Prostate gland (tissue), 2 donors: ENCODE measurements around the gene CMTM1.

Source experiments
- POLR2A ChIP-seq: fragments of 450-650 bp; IDR thresholded peaks from one replicate; pipeline ENCODE4 v1.6.1; 2016; ENCODE audit warnings: antibody characterized with exemption, mild to moderate bottlenecking
- POLR2AphosphoS5 ChIP-seq: sonication (generic); formaldehyde crosslinking; IDR thresholded peaks from one replicate; pipeline ENCODE4 v1.6.1; 2017; ENCODE audit warnings: antibody characterized with exemption
- TF ChIP-seq, protein P1 (sequence below), 4 experiments: fragments of 200-600 bp in 2 of 4; fragments of 450-650 bp in 2 of 4; sonication (generic) in 2 of 4; IDR thresholded peaks; 1 replicate in 3 of 4; 2 replicates in 1 of 4; pipeline ENCODE4 v1.5.1; 2016 to 2019; ENCODE audit warnings: antibody characterized with exemption in 4 of 4, mild to moderate bottlenecking in 2 of 4, moderate library complexity in 2 of 4

GRCh38 chr16:66542396-66542795 is 23.8 kb upstream of the CMTM1 start:
- TF ChIP-seq, protein P1, sequence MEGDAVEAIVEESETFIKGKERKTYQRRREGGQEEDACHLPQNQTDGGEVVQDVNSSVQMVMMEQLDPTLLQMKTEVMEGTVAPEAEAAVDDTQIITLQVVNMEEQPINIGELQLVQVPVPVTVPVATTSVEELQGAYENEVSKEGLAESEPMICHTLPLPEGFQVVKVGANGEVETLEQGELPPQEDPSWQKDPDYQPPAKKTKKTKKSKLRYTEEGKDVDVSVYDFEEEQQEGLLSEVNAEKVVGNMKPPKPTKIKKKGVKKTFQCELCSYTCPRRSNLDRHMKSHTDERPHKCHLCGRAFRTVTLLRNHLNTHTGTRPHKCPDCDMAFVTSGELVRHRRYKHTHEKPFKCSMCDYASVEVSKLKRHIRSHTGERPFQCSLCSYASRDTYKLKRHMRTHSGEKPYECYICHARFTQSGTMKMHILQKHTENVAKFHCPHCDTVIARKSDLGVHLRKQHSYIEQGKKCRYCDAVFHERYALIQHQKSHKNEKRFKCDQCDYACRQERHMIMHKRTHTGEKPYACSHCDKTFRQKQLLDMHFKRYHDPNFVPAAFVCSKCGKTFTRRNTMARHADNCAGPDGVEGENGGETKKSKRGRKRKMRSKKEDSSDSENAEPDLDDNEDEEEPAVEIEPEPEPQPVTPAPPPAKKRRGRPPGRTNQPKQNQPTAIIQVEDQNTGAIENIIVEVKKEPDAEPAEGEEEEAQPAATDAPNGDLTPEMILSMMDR (IDR thresholded peaks at IDR 0.05) = no peak
- TF ChIP-seq POLR2AphosphoS5 (no peak), POLR2A (no peak)
